GM19438 (cell line): ENCODE measurements around the gene ANO3.
"Not testable (repeated sequence)": the region's sequence is repeated elsewhere in the genome, so short reads cannot be mapped to it uniquely, and the experiment has no call there.

Experiments
- ATAC-seq: cut with Tn5 transposase; IDR thresholded peaks from one replicate; pipeline ENCODE4 v1.9.1; 2021; ENCODE audit warnings: low read depth; ENCODE audit not compliant: unreplicated experiment

The ANO3 gene

GRCh38 chr11:26571861-26572654 lies 240.1 kb downstream of the ANO3 start, which contains the start of gene MUC15:
MUC15 (minus strand) TSS chr11:26572263; CDS start chr11:26567094, 5,169 bp downstream.
- no peak for ATAC-seq

DNA sequence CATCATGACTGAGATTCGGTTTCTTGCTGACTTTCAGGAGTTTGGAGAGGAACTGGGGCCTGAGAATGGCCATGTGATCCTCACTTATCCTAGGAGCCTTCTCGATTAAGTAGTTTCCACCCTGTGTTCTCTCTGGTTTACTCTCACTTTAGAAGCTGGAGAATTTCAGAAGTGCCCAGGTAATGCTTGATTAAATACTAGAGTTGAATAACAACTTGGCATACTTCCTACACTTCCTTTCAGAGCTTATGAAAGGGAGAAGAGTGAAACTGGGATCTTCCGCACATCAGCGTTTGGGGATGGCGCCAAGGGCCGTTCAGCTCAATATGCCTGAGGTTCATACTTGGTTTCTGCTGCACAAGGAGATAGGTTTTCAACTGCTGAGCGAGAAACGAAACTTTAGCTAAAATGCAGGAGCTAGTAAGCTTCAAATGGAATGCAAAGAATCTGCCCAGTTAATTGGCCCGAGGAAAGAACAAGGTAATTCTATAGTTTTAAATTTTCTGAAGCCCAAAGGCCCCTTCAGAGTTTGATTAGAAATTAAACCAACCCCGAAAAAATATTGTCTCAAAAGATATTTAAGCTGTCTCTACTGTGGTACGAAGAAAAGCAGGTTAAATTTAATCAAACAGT lies 241.0 kb downstream of the ANO3 start:
- no peak for ATAC-seq

GRCh38 chr11:26573896-26574295 lies 242.0 kb downstream of the ANO3 start:
- no peak for ATAC-seq

DNA sequence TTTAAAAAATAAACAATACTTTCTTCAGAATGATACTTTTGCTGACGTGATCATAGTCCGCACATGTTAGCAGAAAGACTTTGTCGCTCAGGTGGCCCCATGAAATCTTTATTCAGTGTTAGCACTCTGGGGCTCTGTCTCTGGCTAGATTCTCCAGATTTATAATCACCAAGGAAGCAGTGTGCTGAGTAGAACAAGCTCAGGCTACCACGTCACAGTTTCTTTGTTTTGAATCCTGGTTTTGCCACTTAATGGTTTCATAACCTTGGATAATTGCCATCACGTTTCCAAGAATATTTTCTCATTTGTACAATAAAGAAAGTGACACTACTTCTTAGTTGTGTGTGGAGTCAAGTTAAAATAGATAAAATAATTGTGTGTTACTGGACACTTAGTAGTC lies 244.0 kb downstream of the ANO3 start:
- ATAC-seq: no peak

GRCh38 chr11:26578998-26579661 lies 247.2 kb downstream of the ANO3 start:
- ATAC-seq: no peak

GRCh38 chr11:26579683-26580082 lies 247.8 kb downstream of the ANO3 start:
- no peak for ATAC-seq

DNA sequence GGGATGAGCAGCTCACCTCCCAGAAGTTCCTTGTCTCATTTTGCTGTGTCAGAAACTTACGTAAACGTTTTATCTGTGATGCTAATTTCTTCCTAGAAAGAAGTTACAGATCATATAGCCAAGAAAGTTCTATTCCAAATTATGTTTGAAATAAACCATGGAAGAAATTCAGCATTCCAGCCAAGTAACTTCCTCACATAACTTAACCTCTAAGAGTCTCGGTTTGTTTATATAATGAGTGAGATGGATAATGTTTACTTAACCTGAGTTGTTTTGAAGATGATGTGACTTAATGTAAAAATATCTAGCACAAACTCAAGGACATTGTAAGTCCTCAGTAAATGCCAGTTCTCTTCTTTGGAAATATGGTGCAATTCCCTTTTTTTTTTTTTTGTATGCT lies 249.0 kb downstream of the ANO3 start:
- no peak for ATAC-seq

GRCh38 chr11:26583550-26583949 lies 251.6 kb downstream of the ANO3 start:
- no peak for ATAC-seq

GRCh38 chr11:26584818-26585217 lies 252.9 kb downstream of the ANO3 start:
- no peak for ATAC-seq

DNA sequence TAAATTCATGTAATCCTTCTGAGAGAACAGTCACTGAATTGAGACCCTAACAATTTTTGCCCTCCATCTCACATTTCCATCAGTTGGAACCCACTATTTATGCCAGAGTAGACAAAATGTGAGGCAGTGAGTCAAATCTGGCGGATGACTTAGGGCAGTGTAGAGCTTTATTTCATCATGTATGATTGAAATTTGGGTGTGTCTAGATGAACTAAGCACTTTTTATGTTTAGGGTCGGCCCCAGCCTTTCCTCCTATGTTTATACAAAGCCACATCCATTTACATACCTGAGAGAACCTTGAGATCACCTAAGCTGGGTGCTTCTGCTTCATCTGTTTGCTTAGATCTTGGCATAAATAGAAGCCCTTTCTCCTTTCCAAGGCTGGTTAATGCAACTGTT lies 255.1 kb downstream of the ANO3 start:
- no peak for ATAC-seq

GRCh38 chr11:26593691-26594090 lies 261.8 kb downstream of the ANO3 start:
- ATAC-seq: no peak

- not testable (repeated sequence) for ATAC-seq
These were observed 263.4 kb downstream of the ANO3 start for GRCh38 chr11:26595207-26595865.

- ATAC-seq: not testable (repeated sequence)
These were observed 265.2 kb downstream of the ANO3 start for GRCh38 chr11:26597049-26597689.

- ATAC-seq: no peak
These were observed 266.0 kb downstream of the ANO3 start for GRCh38 chr11:26597899-26598298.

- ATAC-seq: no peak
These were observed 267.5 kb downstream of the ANO3 start for GRCh38 chr11:26599425-26599824.

- no peak for ATAC-seq
These were observed 268.0 kb downstream of the ANO3 start for GRCh38 chr11:26599876-26600434.

GRCh38 chr11:26607725-26608506 lies 276.0 kb downstream of the ANO3 start:
- ATAC-seq: no peak

GRCh38 chr11:26608507-26609146 lies 276.7 kb downstream of the ANO3 start:
- no peak for ATAC-seq

DNA sequence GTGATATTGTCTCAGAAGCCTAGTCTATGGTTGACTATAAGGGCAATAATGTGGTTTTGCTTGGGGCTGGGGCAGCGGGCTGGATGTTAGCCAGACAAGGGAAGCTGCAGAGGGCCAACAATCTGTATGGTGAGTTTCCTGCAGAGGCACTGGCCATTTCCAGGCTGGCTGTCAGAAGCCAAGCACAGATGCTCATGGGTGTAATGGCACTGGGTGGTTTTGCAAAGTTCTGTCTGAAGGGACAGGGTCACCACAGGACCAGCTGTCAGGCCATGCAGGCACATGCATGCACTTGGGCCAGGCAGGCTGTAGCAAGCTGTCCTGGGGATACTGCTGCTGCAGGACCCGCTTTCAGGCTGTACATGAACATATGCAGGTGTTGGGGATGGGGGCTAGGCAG lies 281.8 kb downstream of the ANO3 start:
- no peak for ATAC-seq
